Measurements from ENCODE around the gene RWDD3. TPM values are rescaled to one million over a fixed set of nuclear protein-coding genes. Genes with fewer than 3 reads are reported as not detected.

Gene RWDD3
- total RNA-seq, 1 experiment from 2014 or later: 11.3 TPM

- no peak overlapping the region for H3K4me3 ChIP-seq
- TF ChIP-seq CTCF (conservative IDR thresholded peaks at IDR 0.05) (no peak), EZH2 (IDR thresholded peaks at IDR 0.05; ENCODE audit: low read depth) (no peak)
- H3F3A ChIP-seq (ENCODE audit: insufficient read depth, low read depth): no peaks in the 10 kb centered on the region
- H3K27ac ChIP-seq: no peak overlapping the region
- no TSS peak for BruUV-seq (replicated peaks)
- no peak overlapping the region for H3K4me2 ChIP-seq
- no peak for DNase-seq
- POLR2A ChIA-PET (ENCODE audit: unreplicated experiment): interaction anchor here (0.7 kb wide), 1 partner anchor 1139 kb away, joined by 8 read pairs; no protein-coding TSS in a partner anchor
- 0 out of 2 replicates have a peak, but pooled peaks cover 4% of the 10 kb centered on the region for H3K9me3 ChIP-seq (ENCODE audit: insufficient read depth, low read depth)
- H3K4me1 ChIP-seq (replicated peaks; ENCODE audit: insufficient read depth): no peaks in the 10 kb centered on the region
- peaks cover 21% of the 10 kb centered on the region for H3K36me3 ChIP-seq (ENCODE audit: low read depth)
- H3K9me2 ChIP-seq (ENCODE audit: insufficient read depth): no peaks in the 10 kb centered on the region
- no peaks in the 10 kb centered on the region for H4K20me1 ChIP-seq (ENCODE audit: insufficient read depth)
- intact Hi-C loops (cut with micrococcal nuclease; ENCODE audit: unreplicated experiment): no loop called here
- no peaks in the 10 kb centered on the region for H3K79me2 ChIP-seq (ENCODE audit: low read depth)
- H2AFZ ChIP-seq: no peak overlapping the region
- H3K27me3 ChIP-seq (ENCODE audit: insufficient read depth, low read depth): no peaks in the 10 kb centered on the region
- CTCF ChIA-PET: no interaction called here
These were observed 15.9 kb downstream of the RWDD3 start for GRCh38 chr1:95249916-95250315.

GRCh38 chr1:95252422-95252821 is 18.4 kb downstream of the RWDD3 start:
- no TSS peak for BruUV-seq (replicated peaks)
- no peak overlapping the region for H2AFZ ChIP-seq

GRCh38 chr1:95254959-95255358 is 20.9 kb downstream of the RWDD3 start:
- CTCF ChIA-PET: no interaction called here
- no peaks in the 10 kb centered on the region for H3K27me3 ChIP-seq (ENCODE audit: insufficient read depth, low read depth)
- TF ChIP-seq EZH2 (IDR thresholded peaks at IDR 0.05; ENCODE audit: low read depth): no peak
- TF ChIP-seq CTCF (conservative IDR thresholded peaks at IDR 0.05): no peak
- no peaks in the 10 kb centered on the region for H4K20me1 ChIP-seq (ENCODE audit: insufficient read depth)
- peaks cover 4% of the 10 kb centered on the region; the same call in 1 of the 2 replicates for H3K9me3 ChIP-seq (ENCODE audit: insufficient read depth, low read depth)
- intact Hi-C loops (cut with micrococcal nuclease; ENCODE audit: unreplicated experiment): no loop called here
- H3F3A ChIP-seq (ENCODE audit: insufficient read depth, low read depth): peaks cover 31% of the 10 kb centered on the region
- H2AFZ ChIP-seq: no peak overlapping the region
- peaks cover 36% of the 10 kb centered on the region for H3K4me1 ChIP-seq (replicated peaks; ENCODE audit: insufficient read depth)
- no peak overlapping the region for H3K27ac ChIP-seq
- H3K79me2 ChIP-seq (ENCODE audit: low read depth): no peaks in the 10 kb centered on the region
- no peak overlapping the region for H3K4me2 ChIP-seq
- no TSS peak for BruUV-seq (replicated peaks)
- H3K36me3 ChIP-seq (ENCODE audit: low read depth): no peaks in the 10 kb centered on the region
- H3K9me2 ChIP-seq (ENCODE audit: insufficient read depth): no peaks in the 10 kb centered on the region
- DNase-seq: no peak
- POLR2A ChIA-PET (ENCODE audit: unreplicated experiment): no interaction called here
- H3K4me3 ChIP-seq: no peak overlapping the region

More at GRCh38 chr1:95252422-95252821, 18.4 kb downstream of the RWDD3 start:
- CTCF ChIA-PET: no interaction called here
- intact Hi-C loops (cut with micrococcal nuclease; ENCODE audit: unreplicated experiment): no loop called here
- Histone ChIP-seq H4K20me1 (ENCODE audit: insufficient read depth) (no peaks in the 10 kb centered on the region), H3K36me3 (ENCODE audit: low read depth) (0 out of 2 replicates have a peak, but pooled peaks cover 3% of the 10 kb centered on the region), H3K4me3 (no peak overlapping the region), H3K79me2 (ENCODE audit: low read depth) (no peaks in the 10 kb centered on the region), H3K27ac (no peak overlapping the region), H3K4me2 (no peak overlapping the region), H3K27me3 (ENCODE audit: insufficient read depth, low read depth) (no peaks in the 10 kb centered on the region), H3F3A (ENCODE audit: insufficient read depth, low read depth) (peaks cover 12% of the 10 kb centered on the region; the same call in 1 of the 2 replicates), H3K9me3 (ENCODE audit: insufficient read depth, low read depth) (0 out of 2 replicates have a peak, but pooled peaks cover 4% of the 10 kb centered on the region), H3K4me1 (replicated peaks; ENCODE audit: insufficient read depth) (peaks cover 15% of the 10 kb centered on the region), H3K9me2 (ENCODE audit: insufficient read depth) (no peaks in the 10 kb centered on the region)
- TF ChIP-seq EZH2 (IDR thresholded peaks at IDR 0.05; ENCODE audit: low read depth) (no peak), CTCF (conservative IDR thresholded peaks at IDR 0.05) (no peak)
- POLR2A ChIA-PET (ENCODE audit: unreplicated experiment): no interaction called here
- DNase-seq: no peak
